22Rv1 (cell line): ENCODE results near the gene MZT2B.
"Not testable (repeated sequence)": the region's sequence is repeated elsewhere in the genome, so short reads cannot be mapped to it uniquely, and the experiment has no call there.

Source experiments
- CTCF ChIP-seq: fragments of 450-650 bp; IDR thresholded peaks from 2 replicates; pipeline ENCODE4 v1.5.1; 2017; ENCODE audit warnings: mild to moderate bottlenecking
- ZFX ChIP-seq: fragments of 450-650 bp; IDR thresholded peaks from 2 replicates; pipeline ENCODE4 v1.6.1; 2017; ENCODE audit warnings: antibody characterized with exemption, borderline replicate concordance

DNA sequence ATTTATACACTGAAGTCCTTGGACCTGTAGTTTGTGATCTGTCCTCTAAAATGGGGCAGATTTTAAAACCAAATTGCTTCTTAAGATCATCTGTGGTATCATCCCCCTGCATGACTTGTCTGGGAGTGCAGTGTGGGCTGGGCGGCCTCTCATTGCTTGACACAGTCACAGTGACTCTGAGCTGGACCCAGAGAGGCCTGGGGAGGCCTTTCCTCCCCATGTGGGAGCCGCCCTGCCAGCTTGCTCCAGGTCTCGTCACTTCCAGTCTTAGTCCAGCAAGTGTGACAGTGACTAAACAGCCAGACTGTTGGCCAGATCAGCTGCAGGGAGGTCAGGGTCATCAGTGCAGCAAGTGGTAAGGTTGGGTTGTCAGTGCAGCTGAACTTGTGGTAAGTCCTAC, 21.1 kb downstream of the MZT2B start:
- TF ChIP-seq CTCF, ZFX: not testable (repeated sequence)
